Keratinocyte (primary cell): ENCODE data around the gene GLTP. TPM values are rescaled to one million over a fixed set of nuclear protein-coding genes. Genes with fewer than 3 reads are reported as not detected.

ENCODE experiments used
- DNase-seq: peaks from one replicate; pipeline ENCODE4 v3.0.0-alpha.2; 2011; ENCODE audit warnings: low read depth, missing footprints, low spot score
- FAIRE-seq: peaks from 2 replicates; lab custom pipeline; 2011; peaks lifted over from hg19 to GRCh38; lab: Jason Lieb, UNC
- H2AFZ ChIP-seq: 2 replicates; pipeline ENCODE4 v1.6.0; 2012; ENCODE audit warnings: low read length, control low read depth, inconsistent platforms; ENCODE audit not compliant: control insufficient read depth
- H3K27ac ChIP-seq: 2 replicates; pipeline ENCODE4 v1.5.1; 2011; ENCODE audit warnings: low read length; ENCODE audit not compliant: control insufficient read depth, insufficient read depth
- H3K27me3 ChIP-seq: 3 replicates; pipeline ENCODE4 v1.6.0; 2011; ENCODE audit warnings: low read length; ENCODE audit not compliant: control insufficient read depth, insufficient read depth; ENCODE audit errors: extremely low read depth
- H3K36me3 ChIP-seq, 2 experiments: 2 replicates in 1 of 2; 3 replicates in 1 of 2; pipeline ENCODE4 v1.5.1; 2011; ENCODE audit warnings: low read length in 2 of 2, mild to moderate bottlenecking in 1 of 2; ENCODE audit not compliant: control insufficient read depth in 2 of 2, insufficient read depth in 2 of 2; ENCODE audit errors: extremely low read depth in 1 of 2
- H3K4me1 ChIP-seq: 3 replicates; pipeline ENCODE4 v1.5.1; 2011; ENCODE audit warnings: low read length; ENCODE audit not compliant: control insufficient read depth, insufficient read depth; ENCODE audit errors: extremely low read depth
- H3K4me2 ChIP-seq: 3 replicates; pipeline ENCODE4 v1.6.0; 2011; ENCODE audit warnings: low read depth, low read length; ENCODE audit not compliant: control insufficient read depth, insufficient read depth; ENCODE audit errors: extremely low read depth
- H3K4me3 ChIP-seq, 3 experiments: fragments of 200-600 bp in 1 of 3; sonication (generic) in 1 of 3; 2 replicates in 2 of 3; 3 replicates in 1 of 3; pipeline ENCODE4 v1.5.1; 2011 to 2016; ENCODE audit warnings: low read length in 3 of 3, mild to moderate bottlenecking in 3 of 3, control low read depth in 2 of 3, inconsistent platforms in 1 of 3, low read depth in 1 of 3, mixed read lengths in 1 of 3, mixed run types in 1 of 3, moderate library complexity in 1 of 3; ENCODE audit not compliant: control insufficient read depth in 2 of 3, insufficient read depth in 2 of 3; ENCODE audit errors: extremely low read depth in 1 of 3
- H3K79me2 ChIP-seq: 2 replicates; pipeline ENCODE4 v1.6.0; 2012; ENCODE audit warnings: low read length; ENCODE audit not compliant: control insufficient read depth, insufficient read depth
- H3K9ac ChIP-seq: 3 replicates; pipeline ENCODE4 v1.6.0; 2011; ENCODE audit warnings: low read length; ENCODE audit not compliant: control insufficient read depth, insufficient read depth; ENCODE audit errors: extremely low read depth
- H3K9me1 ChIP-seq: 3 replicates; pipeline ENCODE4 v1.6.0; 2011; ENCODE audit warnings: low read length; ENCODE audit not compliant: control insufficient read depth, insufficient read depth; ENCODE audit errors: extremely low read depth
- H3K9me3 ChIP-seq: 2 replicates; pipeline ENCODE4 v1.5.1; 2012; ENCODE audit warnings: low read depth, low read length; ENCODE audit not compliant: control insufficient read depth
- H4K20me1 ChIP-seq: 3 replicates; pipeline ENCODE4 v1.6.0; 2011; ENCODE audit warnings: low read length; ENCODE audit not compliant: control insufficient read depth, insufficient read depth; ENCODE audit errors: extremely low read depth
- EZH2 ChIP-seq: IDR thresholded peaks from one replicate; pipeline ENCODE4 v1.6.1; 2012; ENCODE audit warnings: inconsistent platforms, mild to moderate bottlenecking, low read length, moderate library complexity
- dilution Hi-C: fragments of 300-500 bp; cut with MboI; formaldehyde crosslinking; loops from one replicate; pipeline ENCODE4 v1.7.0; 2020; ENCODE audit warnings: low sequenced_read_pairs; ENCODE audit not compliant: extremely low pct_ligation_motif_present
- polyA plus RNA-seq, 5 experiments: library from polyadenylated mRNA; depleted of rRNA in 3 of 5; stranded (reverse) in 3 of 5; stranded (forward) in 1 of 5; unstranded in 1 of 5; fragments of >200 nt; gene quantifications; 1 replicate in 1 of 5; 2 replicates in 3 of 5; 3 replicates in 1 of 5; pipeline versions ENCODE4 v1.2.1 to v1.2.3, GENCODE V29; 2011 to 2012; ENCODE audit warnings: missing spikeins in 2 of 5, low read depth in 1 of 5, low replicate concordance in 1 of 5
- TF ChIP-seq, protein P1 (sequence below), 3 experiments: IDR thresholded peaks in 1 of 3; conservative IDR thresholded peaks in 1 of 3; optimal IDR thresholded peaks in 1 of 3; 2 replicates in 2 of 3; 3 replicates in 1 of 3; pipeline versions ENCODE3 to v1.5.1; 2011; ENCODE audit warnings: low read length in 3 of 3, mild to moderate bottlenecking in 3 of 3, moderate library complexity in 2 of 3, control low read depth in 1 of 3, inconsistent platforms in 1 of 3; ENCODE audit not compliant: insufficient read depth in 2 of 3; ENCODE audit errors: extremely low read depth in 1 of 3

Gene GLTP
- polyA plus RNA-seq, 1 donor (not counting 4 experiments of a cell fraction or from before 2014, with no cell fraction given): 54.6 TPM

DNA sequence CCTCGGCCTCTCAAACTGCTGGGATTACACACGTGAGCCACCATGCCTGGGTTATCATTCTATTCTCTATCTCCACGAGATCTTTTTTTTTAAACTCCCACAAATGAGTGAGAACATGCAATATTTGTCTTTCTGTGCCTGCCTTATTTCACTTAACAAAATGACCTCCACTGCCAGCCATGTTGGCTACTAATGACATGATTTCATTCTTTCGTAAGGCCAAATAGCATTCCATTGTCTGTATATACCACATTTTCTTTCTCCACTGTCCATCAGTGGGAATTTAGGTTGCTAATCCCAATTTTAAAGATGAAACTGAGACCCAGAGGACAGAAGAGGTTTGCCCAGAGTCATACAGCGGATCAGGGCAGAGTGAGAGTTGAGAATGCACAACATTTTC is 36.2 kb downstream of the GLTP start:
- H4K20me1 ChIP-seq: no peaks in the 10 kb centered on the region
- H3K9me3 ChIP-seq: no peaks in the 10 kb centered on the region
- FAIRE-seq: no peak
- no peaks in the 10 kb centered on the region for H3K27me3 ChIP-seq
- no peaks in the 10 kb centered on the region for H3K36me3 ChIP-seq
- no peaks in the 10 kb centered on the region for H3K79me2 ChIP-seq
- peaks cover 2% of the 10 kb centered on the region for H3K4me1 ChIP-seq
- no peak overlapping the region for H3K4me2 ChIP-seq
- DNase-seq: no peak
- no peaks in the 10 kb centered on the region for H3K9me1 ChIP-seq
- H2AFZ ChIP-seq: no peak overlapping the region
- H3K4me3 ChIP-seq: no peak overlapping the region
- no peak overlapping the region for H3K27ac ChIP-seq
- TF ChIP-seq EZH2: no peak
- TF ChIP-seq, protein P1, sequence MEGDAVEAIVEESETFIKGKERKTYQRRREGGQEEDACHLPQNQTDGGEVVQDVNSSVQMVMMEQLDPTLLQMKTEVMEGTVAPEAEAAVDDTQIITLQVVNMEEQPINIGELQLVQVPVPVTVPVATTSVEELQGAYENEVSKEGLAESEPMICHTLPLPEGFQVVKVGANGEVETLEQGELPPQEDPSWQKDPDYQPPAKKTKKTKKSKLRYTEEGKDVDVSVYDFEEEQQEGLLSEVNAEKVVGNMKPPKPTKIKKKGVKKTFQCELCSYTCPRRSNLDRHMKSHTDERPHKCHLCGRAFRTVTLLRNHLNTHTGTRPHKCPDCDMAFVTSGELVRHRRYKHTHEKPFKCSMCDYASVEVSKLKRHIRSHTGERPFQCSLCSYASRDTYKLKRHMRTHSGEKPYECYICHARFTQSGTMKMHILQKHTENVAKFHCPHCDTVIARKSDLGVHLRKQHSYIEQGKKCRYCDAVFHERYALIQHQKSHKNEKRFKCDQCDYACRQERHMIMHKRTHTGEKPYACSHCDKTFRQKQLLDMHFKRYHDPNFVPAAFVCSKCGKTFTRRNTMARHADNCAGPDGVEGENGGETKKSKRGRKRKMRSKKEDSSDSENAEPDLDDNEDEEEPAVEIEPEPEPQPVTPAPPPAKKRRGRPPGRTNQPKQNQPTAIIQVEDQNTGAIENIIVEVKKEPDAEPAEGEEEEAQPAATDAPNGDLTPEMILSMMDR (optimal IDR thresholded peaks at IDR 0.05 in 1 of 3, IDR thresholded peaks at IDR 0.05 in 1 of 3, conservative IDR thresholded peaks at IDR 0.05 in 1 of 3; ENCODE audit: extremely low read depth in 1 of 3, insufficient read depth in 2 of 3, low read length in 3 of 3): no peak
- no peak overlapping the region for H3K9ac ChIP-seq
- dilution Hi-C loops: no loop called here

DNA sequence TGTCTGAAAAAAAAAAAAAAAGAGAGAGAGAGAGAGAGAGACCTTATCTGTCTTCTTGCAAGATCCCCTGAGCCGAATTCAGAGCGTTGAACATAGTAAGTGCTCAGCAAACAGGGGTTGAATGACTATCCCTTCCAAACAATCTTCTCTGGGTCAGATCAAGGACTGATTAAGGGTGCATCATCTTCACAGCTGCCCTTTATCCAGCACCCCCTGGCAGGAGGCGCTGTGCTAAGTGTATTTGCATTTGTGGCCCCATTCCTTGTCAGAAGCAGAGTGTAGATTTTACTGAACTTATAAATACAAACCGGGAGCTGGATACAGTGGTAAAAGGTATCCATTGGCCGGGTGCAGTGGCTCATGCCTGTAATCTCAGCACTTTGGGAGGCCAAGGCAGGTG is 38.3 kb downstream of the GLTP start:
- dilution Hi-C loops: no loop called here
- Histone ChIP-seq H3K4me1 (peaks cover 10% of the 10 kb centered on the region), H3K9me3 (no peaks in the 10 kb centered on the region), H4K20me1 (no peaks in the 10 kb centered on the region), H3K36me3 (no peaks in the 10 kb centered on the region), H2AFZ (no peak overlapping the region), H3K27ac (no peak overlapping the region), H3K79me2 (no peaks in the 10 kb centered on the region), H3K4me2 (no peak overlapping the region), H3K9me1 (no peaks in the 10 kb centered on the region), H3K27me3 (no peaks in the 10 kb centered on the region), H3K9ac (no peak overlapping the region), H3K4me3 (no peak overlapping the region)
- DNase-seq (no peak), FAIRE-seq (no peak)
- TF ChIP-seq EZH2: no peak
- TF ChIP-seq, protein P1 (optimal IDR thresholded peaks at IDR 0.05 in 1 of 3, IDR thresholded peaks at IDR 0.05 in 1 of 3, conservative IDR thresholded peaks at IDR 0.05 in 1 of 3; ENCODE audit: extremely low read depth in 1 of 3, insufficient read depth in 2 of 3, low read length in 3 of 3): peak in 1 of 3 experiments; percentile 12
